Coronary artery (tissue), 2 donors: ENCODE data around the gene SYT7.

Experiments used
- DNase-seq: peaks from one replicate; pipeline ENCODE4 v3.0.0-alpha.2; 2017; ENCODE audit warnings: low spot score
- H3K27ac ChIP-seq, 2 donors: fragments of 200-600 bp; sonication (generic); one replicate each; pipeline ENCODE4 v1.5.1; 2016 to 2019
- H3K4me3 ChIP-seq: fragments of 200-600 bp; sonication (generic); 2 replicates; pipeline ENCODE4 v1.5.1; 2016; ENCODE audit warnings: mild to moderate bottlenecking, moderate library complexity
- TF ChIP-seq, protein P1 (sequence below): fragments of 200-600 bp; sonication (generic); IDR thresholded peaks from one replicate; pipeline ENCODE4 v1.5.1; 2019; ENCODE audit warnings: antibody characterized with exemption

The SYT7 gene

DNA sequence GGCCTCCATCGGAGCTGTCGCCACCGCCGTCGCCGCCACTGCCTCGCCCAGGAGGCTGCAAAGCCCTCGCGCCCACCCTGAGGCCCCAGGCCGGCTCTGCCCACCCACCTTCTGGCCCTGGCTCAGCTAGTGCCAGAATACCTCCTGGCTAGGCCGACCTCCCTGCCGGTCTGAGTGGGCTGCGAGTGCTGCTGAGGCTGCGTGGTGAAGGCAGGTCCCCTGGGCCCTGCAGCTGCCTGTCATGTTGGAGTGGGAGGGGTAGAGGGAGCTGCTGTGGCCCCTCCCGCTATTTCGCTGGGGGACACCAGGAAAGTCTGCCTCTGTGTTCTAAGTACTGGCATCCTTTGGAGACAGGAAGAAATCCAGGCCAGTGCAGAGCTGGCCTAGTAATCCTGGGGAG lies 38.2 kb downstream of the SYT7 start:
- no peak overlapping the region for H3K4me3 ChIP-seq
- no peak for DNase-seq
- TF ChIP-seq, protein P1, sequence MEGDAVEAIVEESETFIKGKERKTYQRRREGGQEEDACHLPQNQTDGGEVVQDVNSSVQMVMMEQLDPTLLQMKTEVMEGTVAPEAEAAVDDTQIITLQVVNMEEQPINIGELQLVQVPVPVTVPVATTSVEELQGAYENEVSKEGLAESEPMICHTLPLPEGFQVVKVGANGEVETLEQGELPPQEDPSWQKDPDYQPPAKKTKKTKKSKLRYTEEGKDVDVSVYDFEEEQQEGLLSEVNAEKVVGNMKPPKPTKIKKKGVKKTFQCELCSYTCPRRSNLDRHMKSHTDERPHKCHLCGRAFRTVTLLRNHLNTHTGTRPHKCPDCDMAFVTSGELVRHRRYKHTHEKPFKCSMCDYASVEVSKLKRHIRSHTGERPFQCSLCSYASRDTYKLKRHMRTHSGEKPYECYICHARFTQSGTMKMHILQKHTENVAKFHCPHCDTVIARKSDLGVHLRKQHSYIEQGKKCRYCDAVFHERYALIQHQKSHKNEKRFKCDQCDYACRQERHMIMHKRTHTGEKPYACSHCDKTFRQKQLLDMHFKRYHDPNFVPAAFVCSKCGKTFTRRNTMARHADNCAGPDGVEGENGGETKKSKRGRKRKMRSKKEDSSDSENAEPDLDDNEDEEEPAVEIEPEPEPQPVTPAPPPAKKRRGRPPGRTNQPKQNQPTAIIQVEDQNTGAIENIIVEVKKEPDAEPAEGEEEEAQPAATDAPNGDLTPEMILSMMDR, result no peak
- H3K27ac ChIP-seq, result no peak overlapping the region

- no peak for DNase-seq
- Histone ChIP-seq H3K4me3 (no peak overlapping the region), H3K27ac (no peak overlapping the region)
- TF ChIP-seq, protein P1, result no peak
Observed at GRCh38 chr11:61542024-61542461, 38.8 kb downstream of the SYT7 start.

GRCh38 chr11:61541598-61541997 lies 39.3 kb downstream of the SYT7 start:
- TF ChIP-seq, protein P1, result no peak
- H3K4me3 ChIP-seq, result no peak overlapping the region
- DNase-seq, result no peak
- no peak overlapping the region for H3K27ac ChIP-seq

DNA sequence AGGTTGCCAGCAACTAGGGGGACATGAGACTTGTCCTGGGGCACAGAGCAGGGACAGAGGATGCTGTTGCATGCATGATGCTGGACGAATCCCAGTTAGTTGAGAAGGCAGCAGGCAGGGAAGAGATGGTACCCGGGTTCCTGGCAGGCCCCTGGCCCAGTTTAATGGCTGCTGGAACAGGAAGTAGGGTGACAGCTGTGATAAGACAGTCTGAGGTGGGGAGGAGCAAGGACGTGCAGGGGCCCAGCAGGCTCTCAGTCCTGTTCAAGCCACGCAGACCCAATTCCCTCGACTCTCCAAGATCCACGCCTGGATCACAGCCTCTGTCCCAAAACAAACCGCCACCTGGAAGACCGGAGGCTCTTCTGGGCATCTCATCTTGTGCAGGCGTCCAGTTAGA lies 40.3 kb downstream of the SYT7 start:
- H3K27ac ChIP-seq, result no peak overlapping the region
- no peak for DNase-seq

GRCh38 chr11:61539831-61540357 lies 41.0 kb downstream of the SYT7 start:
- no peak overlapping the region for H3K27ac ChIP-seq
- TF ChIP-seq, protein P1, result no peak
- no peak for DNase-seq
- H3K4me3 ChIP-seq, result no peak overlapping the region

More for the DNA sequence above, 40.3 kb downstream of the SYT7 start:
- TF ChIP-seq, protein P1, result no peak
- no peak overlapping the region for H3K4me3 ChIP-seq

- TF ChIP-seq, protein P1, result no peak
- H3K27ac ChIP-seq, result no peak overlapping the region
Observed at GRCh38 chr11:61539006-61539405, 41.9 kb downstream of the SYT7 start.

GRCh38 chr11:61538636-61538961 lies 42.3 kb downstream of the SYT7 start:
- TF ChIP-seq, protein P1, result no peak
- no peak overlapping the region for H3K4me3 ChIP-seq
- no peak overlapping the region for H3K27ac ChIP-seq
- no peak for DNase-seq

More at GRCh38 chr11:61539006-61539405, 41.9 kb downstream of the SYT7 start:
- no peak overlapping the region for H3K4me3 ChIP-seq
- DNase-seq, result no peak
